K562 (cell line): Measurements from ENCODE around the gene TBXA2R. TPM values are rescaled to one million over a fixed set of nuclear protein-coding genes. Genes with fewer than 3 reads are reported as not detected.

Experiments used
- ATAC-seq: fragments of 200-7000 bp; cut with Tn5 transposase; 3 replicates; pipeline ENCODE4 v1.9.1; 2020; ENCODE audit warnings: moderate library complexity
- BruUV-seq: library from RNA; stranded (reverse); fragments of 400-500 nt; replicated peaks from 2 replicates; lab custom pipeline; 2021; lab: Mats Ljungman, UMichigan
- CTCF ChIA-PET: fragments of 300-600 bp; formaldehyde crosslinking; extraction: SDS; loops from one replicate; lab custom pipeline; 2021; ENCODE audit warnings: low intra/inter-chr PET ratio; lab: Yijun Ruan, JAX
- POLR2A ChIA-PET: fragments of 300-600, 350-650 bp; sonication (Branson Sonifier 250); formaldehyde crosslinking; extraction: SDS; loops from one replicate; lab custom pipeline; 2021; ENCODE audit warnings: antibody characterized with exemption, inconsistent platforms; lab: Yijun Ruan, JAX
- DNase-seq, 4 experiments: peaks; one replicate each; pipeline versions ENCODE4 v3.0.0 to v3.0.0-alpha.2; 2011 to 2018; ENCODE audit warnings: low spot score in 3 of 4, mixed read lengths in 3 of 4; ENCODE audit errors: extremely low read depth in 1 of 4
- FAIRE-seq: peaks from 2 replicates; lab custom pipeline; 2011; peaks lifted over from hg19 to GRCh38; lab: Jason Lieb, UNC
- H2AFZ ChIP-seq: 2 replicates; pipeline ENCODE4 v1.6.0; 2011; ENCODE audit warnings: low read depth, low read length, control low read depth, inconsistent platforms
- H3K27ac ChIP-seq: fragments of 200-600 bp; 3 replicates; pipeline ENCODE4 v1.8.0; 2011; ENCODE audit warnings: low read depth, mild to moderate bottlenecking, control low read depth, inconsistent platforms, low read length, moderate library complexity, mixed read lengths; ENCODE audit errors: extremely low read depth
- H3K27me3 ChIP-seq, 2 experiments: fragments of 300-600 bp in 1 of 2; 2 replicates in 1 of 2; 3 replicates in 1 of 2; pipeline versions ENCODE4 v1.6.0 to v1.8.0; 2011; ENCODE audit warnings: inconsistent platforms in 2 of 2, low read length in 2 of 2, mild to moderate bottlenecking in 1 of 2, mixed read lengths in 1 of 2, moderate library complexity in 1 of 2; ENCODE audit not compliant: control insufficient read depth in 2 of 2, insufficient read depth in 2 of 2
- H3K36me3 ChIP-seq: fragments of 300-600 bp; 3 replicates; pipeline ENCODE4 v1.8.0; 2011; ENCODE audit warnings: mild to moderate bottlenecking, low read length, inconsistent platforms; ENCODE audit not compliant: control insufficient read depth, insufficient read depth
- H3K4me1 ChIP-seq, 2 experiments: fragments of 200-600 bp in 1 of 2; replicated peaks in 1 of 2; 2 replicates in 1 of 2; 3 replicates in 1 of 2; pipeline versions ENCODE4 v1.5.1 to v1.8.0; 2011; ENCODE audit warnings: inconsistent platforms in 2 of 2, low read length in 2 of 2, mild to moderate bottlenecking in 1 of 2, mixed read lengths in 1 of 2, moderate library complexity in 1 of 2; ENCODE audit not compliant: control insufficient read depth in 2 of 2, insufficient read depth in 2 of 2
- H3K4me2 ChIP-seq: 2 replicates; pipeline ENCODE4 v1.6.1; 2011; ENCODE audit warnings: low read length, control low read depth, inconsistent platforms, mixed read lengths; ENCODE audit not compliant: insufficient read depth
- H3K4me3 ChIP-seq: fragments of 200-600 bp; sonication (generic), shearing (Covaris generic); 2 replicates; pipeline ENCODE4 v1.5.1; 2016; ENCODE audit warnings: control low read depth, inconsistent platforms
- H3K79me2 ChIP-seq: fragments of 200-600 bp; 3 replicates; pipeline ENCODE4 v1.8.0; 2011; ENCODE audit warnings: low read length, inconsistent platforms; ENCODE audit not compliant: control insufficient read depth, insufficient read depth
- H3K9ac ChIP-seq, 2 experiments: 2 replicates each; pipeline versions ENCODE4 v1.6.0 to v1.6.1; 2011; ENCODE audit warnings: low read depth in 2 of 2, low read length in 2 of 2, control low read depth in 1 of 2, inconsistent platforms in 1 of 2, mild to moderate bottlenecking in 1 of 2, mixed read lengths in 1 of 2; ENCODE audit not compliant: insufficient read depth in 1 of 2
- H3K9me1 ChIP-seq: one replicate; pipeline ENCODE4 v1.6.0; 2011; ENCODE audit warnings: inconsistent platforms, mild to moderate bottlenecking, low read length, moderate library complexity; ENCODE audit not compliant: control insufficient read depth, insufficient read depth
- H3K9me3 ChIP-seq: replicated peaks from 2 replicates; pipeline ENCODE4 v1.5.1; 2011; ENCODE audit warnings: low read depth, low read length, inconsistent platforms; ENCODE audit not compliant: control insufficient read depth, insufficient read depth
- H4K20me1 ChIP-seq: replicated peaks from 2 replicates; pipeline ENCODE4 v1.6.1; 2011; ENCODE audit warnings: low read length, inconsistent platforms, mixed read lengths; ENCODE audit not compliant: control insufficient read depth, insufficient read depth
- ASH1L ChIP-seq: fragments of 450-650 bp; IDR thresholded peaks from 2 replicates; pipeline ENCODE4 v1.6.1; 2018; ENCODE audit warnings: borderline replicate concordance, mild to moderate bottlenecking, low read depth; ENCODE audit not compliant: partially characterized antibody
- BCOR ChIP-seq: fragments of 450-650 bp; IDR thresholded peaks from 2 replicates; pipeline ENCODE4 v1.6.1; 2016
- EGR1 ChIP-seq: fragments of 450-650 bp; conservative IDR thresholded peaks from 2 replicates; pipeline ENCODE4 v1.6.1; 2017; ENCODE audit warnings: mild to moderate bottlenecking
- ELF4 ChIP-seq: fragments of 450-650 bp; formaldehyde crosslinking; IDR thresholded peaks from 2 replicates; pipeline ENCODE4 v1.4.0; 2022; ENCODE audit warnings: missing genetic modification characterization
- FOXK2 ChIP-seq, 2 experiments: fragments of 450-650 bp; IDR thresholded peaks in 1 of 2; conservative IDR thresholded peaks in 1 of 2; 2 replicates each; pipeline ENCODE4 v1.6.1; 2016; ENCODE audit warnings: low read depth in 2 of 2, mild to moderate bottlenecking in 1 of 2
- STAT6 ChIP-seq: sonication (generic); formaldehyde crosslinking; IDR thresholded peaks from 2 replicates; pipeline ENCODE4 v1.8.1; 2023; ENCODE audit warnings: mild to moderate bottlenecking, missing genetic modification reagents
- TOE1 ChIP-seq, 2 experiments: fragments of 450-650 bp in 1 of 2; sonication (generic) in 1 of 2; formaldehyde crosslinking in 1 of 2; IDR thresholded peaks; 2 replicates each; pipeline versions ENCODE4 v1.7.1 to v1.8.0; 2016 to 2022; ENCODE audit warnings: borderline replicate concordance in 2 of 2, mild to moderate bottlenecking in 2 of 2, antibody characterized with exemption in 1 of 2, inconsistent platforms in 1 of 2, low read depth in 1 of 2, missing genetic modification reagents in 1 of 2, moderate library complexity in 1 of 2
- ZNF324 ChIP-seq: fragments of 250-450 bp; sonication (Bioruptor Pico); IDR thresholded peaks from 2 replicates; pipeline ENCODE4 v1.4.0; 2020; ENCODE audit warnings: mild to moderate bottlenecking
- ZSCAN29 ChIP-seq: fragments of 450-650 bp; IDR thresholded peaks from 2 replicates; pipeline ENCODE4 v1.6.1; 2017
- WGBS: fragments of 100-300 bp; shearing (Covaris generic); methylation state at CpG from one replicate; pipeline ENCODE4 v1.1.6; 2016; ENCODE audit warnings: low coverage, mixed read lengths; ENCODE audit not compliant: insufficient coverage; ENCODE audit errors: missing lambda C conversion rate; 5-methylcytosine and 5-hydroxymethylcytosine counted together
- in situ Hi-C: fragments of 300-500 bp; cut with MboI; formaldehyde crosslinking; loops from 4 replicates; pipeline ENCODE4 v1.15.0; 2018; ENCODE audit warnings: inconsistent platforms, mixed read lengths
- intact Hi-C: fragments of 100-400 bp; cut with micrococcal nuclease; formaldehyde crosslinking; loops from 2 replicates; pipeline ENCODE4 v1.14.2; 2022
- polyA plus RNA-seq, 8 experiments: library from polyadenylated mRNA; depleted of rRNA in 4 of 8; stranded (reverse) in 5 of 8; unstranded in 3 of 8; fragments of >200 nt; fragmentation: Nextera tagmentation in 2 of 8; fragmentation: Illumina TruSeq in 1 of 8; extraction: Ambion mirVana in 2 of 8; extraction: Trizol in 1 of 8; gene quantifications; 2 replicates each; pipeline versions ENCODE4 v1.2.1 to v1.2.3, GENCODE V29; 2011 to 2014; ENCODE audit warnings: inconsistent platforms in 1 of 8, missing spikeins in 1 of 8
- total RNA-seq, 7 experiments: library from RNA; depleted of rRNA in 6 of 7; stranded (reverse); fragments of >200 nt in 6 of 7; fragmentation: Illumina TruSeq in 2 of 7; extraction: Trizol in 2 of 7; gene quantifications; 2 replicates each; pipeline versions ENCODE4 v1.2.1 to v1.2.3, GENCODE V29; 2011 to 2021; ENCODE audit warnings: low replicate concordance in 1 of 7
- TF ChIP-seq, protein P1 (sequence below), 2 experiments: fragments of 450-650 bp in 1 of 2; sonication (generic) in 1 of 2; formaldehyde crosslinking in 1 of 2; IDR thresholded peaks; 2 replicates each; pipeline versions ENCODE4 v1.7.1 to v1.9.0; 2016 to 2022; ENCODE audit warnings: inconsistent platforms in 1 of 2, mild to moderate bottlenecking in 1 of 2, missing genetic modification reagents in 1 of 2

The TBXA2R gene
- total and polyA plus RNA-seq, 9 of the 15 experiments (the other 6 are each of a cell fraction or from before 2014, with no cell fraction given), result 1.5 to 24.0 (median 2.8) TPM

- peak overlapping the region; percentile 95 for H2AFZ ChIP-seq
- FAIRE-seq, result peak; percentile 90
- BruUV-seq, result no TSS peak
- TF ChIP-seq BCOR (peak; percentile 43), ZNF324 (CRISPR knock-in tag) (no peak), FOXK2 (conservative IDR thresholded peaks at IDR 0.05 in 1 of 2, IDR thresholded peaks at IDR 0.05 in 1 of 2; ENCODE audit: low read depth in 2 of 2) (peak in 1 of 2 experiments; percentile 63; a peak in 2 of 4 replicates), TOE1 (IDR thresholded peaks at IDR 0.05; ENCODE audit: borderline replicate concordance) (0 out of 2 replicates have a peak, but pooled peaks have one; percentile 14), TOE1 (CRISPR knock-in tag; IDR thresholded peaks at IDR 0.05; ENCODE audit: borderline replicate concordance, low read depth) (0 out of 2 replicates have a peak, but pooled peaks have one; percentile 44), ZSCAN29 (no peak), ELF4 (CRISPR knock-in tag) (peak; percentile 64; the same call in 1 of the 2 replicates), STAT6 (CRISPR knock-in tag) (no peak), ASH1L (peak; percentile 16), EGR1 (peak; percentile 30; the same call in 1 of the 2 replicates)
- TF ChIP-seq, protein P1, sequence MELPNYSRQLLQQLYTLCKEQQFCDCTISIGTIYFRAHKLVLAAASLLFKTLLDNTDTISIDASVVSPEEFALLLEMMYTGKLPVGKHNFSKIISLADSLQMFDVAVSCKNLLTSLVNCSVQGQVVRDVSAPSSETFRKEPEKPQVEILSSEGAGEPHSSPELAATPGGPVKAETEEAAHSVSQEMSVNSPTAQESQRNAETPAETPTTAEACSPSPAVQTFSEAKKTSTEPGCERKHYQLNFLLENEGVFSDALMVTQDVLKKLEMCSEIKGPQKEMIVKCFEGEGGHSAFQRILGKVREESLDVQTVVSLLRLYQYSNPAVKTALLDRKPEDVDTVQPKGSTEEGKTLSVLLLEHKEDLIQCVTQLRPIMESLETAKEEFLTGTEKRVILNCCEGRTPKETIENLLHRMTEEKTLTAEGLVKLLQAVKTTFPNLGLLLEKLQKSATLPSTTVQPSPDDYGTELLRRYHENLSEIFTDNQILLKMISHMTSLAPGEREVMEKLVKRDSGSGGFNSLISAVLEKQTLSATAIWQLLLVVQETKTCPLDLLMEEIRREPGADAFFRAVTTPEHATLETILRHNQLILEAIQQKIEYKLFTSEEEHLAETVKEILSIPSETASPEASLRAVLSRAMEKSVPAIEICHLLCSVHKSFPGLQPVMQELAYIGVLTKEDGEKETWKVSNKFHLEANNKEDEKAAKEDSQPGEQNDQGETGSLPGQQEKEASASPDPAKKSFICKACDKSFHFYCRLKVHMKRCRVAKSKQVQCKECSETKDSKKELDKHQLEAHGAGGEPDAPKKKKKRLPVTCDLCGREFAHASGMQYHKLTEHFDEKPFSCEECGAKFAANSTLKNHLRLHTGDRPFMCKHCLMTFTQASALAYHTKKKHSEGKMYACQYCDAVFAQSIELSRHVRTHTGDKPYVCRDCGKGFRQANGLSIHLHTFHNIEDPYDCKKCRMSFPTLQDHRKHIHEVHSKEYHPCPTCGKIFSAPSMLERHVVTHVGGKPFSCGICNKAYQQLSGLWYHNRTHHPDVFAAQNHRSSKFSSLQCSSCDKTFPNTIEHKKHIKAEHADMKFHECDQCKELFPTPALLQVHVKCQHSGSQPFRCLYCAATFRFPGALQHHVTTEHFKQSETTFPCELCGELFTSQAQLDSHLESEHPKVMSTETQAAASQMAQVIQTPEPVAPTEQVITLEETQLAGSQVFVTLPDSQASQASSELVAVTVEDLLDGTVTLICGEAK (IDR thresholded peaks at IDR 0.05), result peak; percentile 56; the same call in 1 of the 2 replicates
- TF ChIP-seq, protein P1 (CRISPR knock-in tag; IDR thresholded peaks at IDR 0.05), result no peak
Measured at GRCh38 chr19:3605770-3606169, 905 bp downstream of the TBXA2R start.

More at GRCh38 chr19:3605770-3606169, 905 bp downstream of the TBXA2R start:
- Histone ChIP-seq H3K27ac (peak overlapping the region; percentile 98), H3K4me1 (peaks cover 38 to 77% of the 10 kb centered on the region in 2 experiments), H3K4me3 (peak overlapping the region; percentile 89), H3K36me3 (peaks cover 30% of the 10 kb centered on the region; the same call in 1 of the 3 replicates), H3K9me3 (no peaks in the 10 kb centered on the region; the same call in 1 of the 2 replicates), H4K20me1 (no peaks in the 10 kb centered on the region), H3K9ac (peak overlapping the region; percentile 92), H3K9me1 (peaks cover 2% of the 10 kb centered on the region), H3K4me2 (peak overlapping the region; percentile 91), H3K79me2 (peaks cover 44% of the 10 kb centered on the region), H3K27me3 (no peaks in the 10 kb centered on the region)
- DNase-seq, result no peak
- CTCF ChIA-PET, result no interaction called here
- WGBS, result 7% methylated on average over 5 of the region's 5 CpGs
- ATAC-seq, result no peak
- in situ Hi-C loops (no loop called here), intact Hi-C loops (loop anchor here (10.0 kb wide), 1 partner anchor 61 kb away; no protein-coding TSS in a partner anchor)
- POLR2A ChIA-PET, result no interaction called here
